GM12878 (cell line): ENCODE measurements around the gene DUSP10. TPM values are rescaled to one million over a fixed set of nuclear protein-coding genes. Genes with fewer than 3 reads are reported as not detected.

Experiments used
- BCL3 ChIP-seq: IDR thresholded peaks from 2 replicates; pipeline ENCODE4 v1.6.1; 2011; ENCODE audit warnings: borderline replicate concordance, low read depth, mild to moderate bottlenecking, moderate library complexity, low read length; ENCODE audit not compliant: insufficient read depth, poor library complexity, severe bottlenecking
- BHLHE40 ChIP-seq, 2 experiments: fragments of 450-650 bp in 1 of 2; IDR thresholded peaks; 2 replicates each; pipeline ENCODE4 v1.6.1; 2011 to 2017; ENCODE audit warnings: low read depth in 2 of 2, borderline replicate concordance in 1 of 2, improper control_type of control experiment in 1 of 2, low read length in 1 of 2, mild to moderate bottlenecking in 1 of 2
- CBX5 ChIP-seq: sonication (generic); IDR thresholded peaks from 2 replicates; pipeline ENCODE4 v1.6.1; 2016; ENCODE audit warnings: low read depth, moderate library complexity, mild to moderate bottlenecking, inconsistent platforms
- EGR1 ChIP-seq, 2 experiments: IDR thresholded peaks; 1 replicate in 1 of 2; 2 replicates in 1 of 2; pipeline ENCODE4 v1.6.1; 2011 to 2012; ENCODE audit warnings: low read depth in 2 of 2, low read length in 2 of 2, borderline replicate concordance in 1 of 2, mild to moderate bottlenecking in 1 of 2, moderate library complexity in 1 of 2
- HDAC2 ChIP-seq: fragments of 200-600 bp; sonication (generic); IDR thresholded peaks from 2 replicates; pipeline ENCODE4 v1.6.1; 2017
- KDM1A ChIP-seq: fragments of 200-600 bp; sonication (generic); IDR thresholded peaks from 2 replicates; pipeline ENCODE4 v1.6.1; 2016; ENCODE audit warnings: borderline replicate concordance
- MAX ChIP-seq: IDR thresholded peaks from 2 replicates; pipeline ENCODE4 v1.6.1; 2012; ENCODE audit warnings: low read depth, low read length, improper control_type of control experiment
- MTA3 ChIP-seq: IDR thresholded peaks from 2 replicates; pipeline ENCODE4 v1.6.1; 2012; ENCODE audit warnings: low read length, inconsistent platforms, borderline replicate concordance
- NFYA ChIP-seq: IDR thresholded peaks from 2 replicates; pipeline ENCODE4 v1.6.1; 2011; ENCODE audit warnings: low read depth, mild to moderate bottlenecking, low read length, improper control_type of control experiment, borderline replicate concordance
- PBX3 ChIP-seq: IDR thresholded peaks from 2 replicates; pipeline ENCODE4 v1.6.1; 2011; ENCODE audit warnings: mild to moderate bottlenecking, low read depth, low read length, moderate library complexity; ENCODE audit not compliant: insufficient replicate concordance
- PKNOX1 ChIP-seq: fragments of 450-650 bp; IDR thresholded peaks from 2 replicates; pipeline ENCODE4 v1.6.1; 2016; ENCODE audit warnings: mild to moderate bottlenecking
- PRDM15 ChIP-seq: fragments of 450-650 bp; formaldehyde crosslinking; IDR thresholded peaks from 2 replicates; pipeline ENCODE4 v1.4.0; 2020; ENCODE audit warnings: mild to moderate bottlenecking, moderate library complexity
- SIX5 ChIP-seq: IDR thresholded peaks from 2 replicates; pipeline ENCODE4 v1.6.1; 2011; ENCODE audit warnings: mild to moderate bottlenecking, low read depth, low read length, moderate library complexity; ENCODE audit not compliant: severe bottlenecking
- SPI1 ChIP-seq: IDR thresholded peaks from 2 replicates; pipeline ENCODE4 v1.6.1; 2011; ENCODE audit warnings: low read depth, mild to moderate bottlenecking, low read length, moderate library complexity, borderline replicate concordance; ENCODE audit not compliant: insufficient read depth
- SRF ChIP-seq, 2 experiments: IDR thresholded peaks; 2 replicates each; pipeline ENCODE4 v1.6.1; 2011; ENCODE audit warnings: low read depth in 2 of 2, low read length in 2 of 2, mild to moderate bottlenecking in 1 of 2, moderate library complexity in 1 of 2
- TCF7 ChIP-seq: IDR thresholded peaks from 2 replicates; pipeline ENCODE4 v1.6.1; 2014; ENCODE audit warnings: antibody characterized with exemption, borderline replicate concordance
- ZNF207 ChIP-seq: fragments of 450-650 bp; IDR thresholded peaks from 2 replicates; pipeline ENCODE4 v1.6.1; 2014; ENCODE audit warnings: antibody characterized with exemption, mild to moderate bottlenecking, borderline replicate concordance
- ZNF274 ChIP-seq: IDR thresholded peaks from one replicate; pipeline ENCODE4 v1.8.0; 2011; ENCODE audit not compliant: insufficient read length, insufficient read depth
- ZNF384 ChIP-seq: IDR thresholded peaks from 2 replicates; pipeline ENCODE4 v1.6.1; 2012; ENCODE audit warnings: low read depth, mild to moderate bottlenecking, low read length, improper control_type of control experiment, borderline replicate concordance
- polyA plus RNA-seq, 11 experiments: library from polyadenylated mRNA; depleted of rRNA in 4 of 11; unstranded in 6 of 11; stranded (reverse) in 5 of 11; fragments of >200 nt; fragmentation: Nextera tagmentation in 4 of 11; fragmentation: Illumina TruSeq in 1 of 11; extraction: Ambion mirVana in 4 of 11; extraction: Trizol in 1 of 11; gene quantifications; 1 replicate in 1 of 11; 2 replicates in 10 of 11; pipeline versions ENCODE4 v1.2.1 to v1.2.3, GENCODE V29; 2011 to 2016; ENCODE audit warnings: inconsistent platforms in 2 of 11, missing spikeins in 2 of 11, low read depth in 1 of 11
- total RNA-seq, 4 experiments: library from RNA; depleted of rRNA in 3 of 4; stranded (reverse); fragments of >200 nt in 3 of 4; fragmentation: Illumina TruSeq in 1 of 4; extraction: Trizol in 1 of 4; gene quantifications; 2 replicates each; pipeline versions ENCODE4 v1.2.1 to v1.2.3, GENCODE V29; 2013 to 2021
- TF ChIP-seq, protein P1 (sequence below): fragments of 150-350 bp; IDR thresholded peaks from 2 replicates; pipeline ENCODE4 v1.6.1; 2014; ENCODE audit warnings: mild to moderate bottlenecking, low read depth, low read length

DUSP10 gene
- total and polyA plus RNA-seq, 10 of the 15 experiments (the other 5 are each of a cell fraction or from before 2014, with no cell fraction given): 20.3 to 38.4 (median 27.8) TPM

DNA sequence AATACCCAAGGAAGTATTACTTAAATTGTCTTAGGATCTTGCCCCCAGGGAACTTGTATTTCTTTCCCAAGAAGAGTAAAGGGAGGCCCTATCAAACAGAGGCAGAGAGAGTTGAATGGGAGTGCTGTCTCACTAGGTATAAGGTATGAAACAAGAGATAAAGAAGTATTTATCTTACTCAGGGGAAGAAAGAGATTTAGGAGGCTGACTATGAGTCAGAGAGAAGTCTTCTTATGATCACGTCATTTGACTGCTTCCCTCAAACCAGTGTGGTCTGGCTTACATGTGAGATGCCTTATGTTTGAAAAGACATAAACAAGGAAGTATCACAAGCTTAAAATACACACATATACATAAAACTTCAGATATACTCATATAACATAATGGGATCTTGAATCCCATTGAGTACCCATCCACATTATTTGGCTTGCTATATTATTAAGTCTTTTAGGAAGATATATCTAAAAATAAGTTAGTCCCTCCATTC lies 29.6 kb downstream of the DUSP10 start (continued):
- TF ChIP-seq PKNOX1 (no peak), SRF (IDR thresholded peaks at IDR 0.05; ENCODE audit: low read depth in 2 of 2, low read length in 2 of 2) (no peak), SPI1 (no peak), MAX (no peak), ZNF207 (no peak), ZNF384 (no peak), PBX3 (no peak), NFYA (no peak), EGR1 (IDR thresholded peaks at IDR 0.05; ENCODE audit: borderline replicate concordance in 1 of 2, low read depth in 2 of 2, low read length in 2 of 2) (no peak), HDAC2 (no peak), TCF7 (peak; percentile 49; the same call in 1 of the 2 replicates), CBX5 (no peak), BHLHE40 (IDR thresholded peaks at IDR 0.05; ENCODE audit: borderline replicate concordance in 1 of 2, low read depth in 2 of 2, low read length in 1 of 2) (peak; percentile 42 to 54; a peak in 1 of 4 replicates), PRDM15 (CRISPR knock-in tag) (no peak), SIX5 (no peak), ZNF274 (no peak), KDM1A (no peak), MTA3 (no peak), BCL3 (no peak)
- TF ChIP-seq, protein P1, sequence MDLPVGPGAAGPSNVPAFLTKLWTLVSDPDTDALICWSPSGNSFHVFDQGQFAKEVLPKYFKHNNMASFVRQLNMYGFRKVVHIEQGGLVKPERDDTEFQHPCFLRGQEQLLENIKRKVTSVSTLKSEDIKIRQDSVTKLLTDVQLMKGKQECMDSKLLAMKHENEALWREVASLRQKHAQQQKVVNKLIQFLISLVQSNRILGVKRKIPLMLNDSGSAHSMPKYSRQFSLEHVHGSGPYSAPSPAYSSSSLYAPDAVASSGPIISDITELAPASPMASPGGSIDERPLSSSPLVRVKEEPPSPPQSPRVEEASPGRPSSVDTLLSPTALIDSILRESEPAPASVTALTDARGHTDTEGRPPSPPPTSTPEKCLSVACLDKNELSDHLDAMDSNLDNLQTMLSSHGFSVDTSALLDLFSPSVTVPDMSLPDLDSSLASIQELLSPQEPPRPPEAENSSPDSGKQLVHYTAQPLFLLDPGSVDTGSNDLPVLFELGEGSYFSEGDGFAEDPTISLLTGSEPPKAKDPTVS: no peak
